VCaP (cell line): ENCODE data around the gene RABGAP1L.
"Not testable (repeated sequence)": the region's sequence is repeated elsewhere in the genome, so short reads cannot be mapped to it uniquely, and the experiment has no call there.

ENCODE experiments used
- H3K27ac ChIP-seq: fragments of 450-650 bp; 2 replicates; pipeline ENCODE4 v1.5.1; 2017
- CTCF ChIP-seq: fragments of 450-650 bp; conservative IDR thresholded peaks from 2 replicates; pipeline ENCODE4 v1.5.1; 2017; ENCODE audit warnings: mild to moderate bottlenecking, moderate library complexity

RABGAP1L gene

GRCh38 chr1:174167265-174167803, 8.0 kb downstream of the RABGAP1L start:
- TF ChIP-seq CTCF: no peak
- no peak overlapping the region for H3K27ac ChIP-seq

GRCh38 chr1:174169342-174169741, 10.0 kb downstream of the RABGAP1L start:
- no peak overlapping the region for H3K27ac ChIP-seq
- no peak for TF ChIP-seq CTCF

GRCh38 chr1:174171073-174171472, 11.8 kb downstream of the RABGAP1L start:
- no peak for TF ChIP-seq CTCF

GRCh38 chr1:174174461-174175329, 15.4 kb downstream of the RABGAP1L start:
- TF ChIP-seq CTCF: no peak
- no peak overlapping the region for H3K27ac ChIP-seq

More at GRCh38 chr1:174171073-174171472, 11.8 kb downstream of the RABGAP1L start:
- no peak overlapping the region for H3K27ac ChIP-seq

GRCh38 chr1:174178459-174178858, 19.1 kb downstream of the RABGAP1L start:
- not testable (repeated sequence) for H3K27ac ChIP-seq

GRCh38 chr1:174189428-174190062, 30.2 kb downstream of the RABGAP1L start:
- no peak overlapping the region for H3K27ac ChIP-seq
- TF ChIP-seq CTCF: peak; percentile 34

GRCh38 chr1:174190691-174191199, 31.4 kb downstream of the RABGAP1L start:
- TF ChIP-seq CTCF: no peak

More at GRCh38 chr1:174190691-174191199, 31.4 kb downstream of the RABGAP1L start:
- peak overlapping the region; percentile 47 for H3K27ac ChIP-seq
